Stimulated activated CD4-positive, alpha-beta T cell treated with anti-CD3 and anti-CD28 coated beads, Interleukin-2, amount 100 ng/mL, for 4 hours (primary cell): ENCODE results near the gene DNAJB4.
"Not testable (repeated sequence)": the region's sequence is repeated elsewhere in the genome, so short reads cannot be mapped to it uniquely, and the experiment has no call there.

ENCODE experiments used
- DNase-seq: peaks from one replicate; pipeline ENCODE4 v3.0.0-alpha.2; 2020; ENCODE audit warnings: low read depth

The DNAJB4 gene

DNA sequence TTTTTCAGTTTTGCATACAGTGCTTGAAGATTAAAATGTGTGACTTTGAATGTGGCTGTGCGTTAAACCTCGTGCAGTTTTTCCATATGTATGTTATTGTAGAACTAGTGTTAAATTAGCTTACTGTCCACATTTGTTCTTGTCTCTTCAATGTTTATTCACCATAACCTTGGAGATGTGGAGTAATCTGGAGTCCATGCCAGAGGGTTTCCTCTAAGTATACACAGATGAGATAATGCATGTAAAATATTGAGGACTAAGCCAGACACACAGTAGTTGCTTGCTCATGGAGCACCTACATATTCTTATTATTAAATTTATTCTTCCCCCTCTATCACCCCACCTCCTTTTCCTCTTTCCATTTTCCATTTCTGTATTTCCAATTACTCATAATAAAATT, 33.3 kb downstream of the DNAJB4 start:
- no peak for DNase-seq

DNA sequence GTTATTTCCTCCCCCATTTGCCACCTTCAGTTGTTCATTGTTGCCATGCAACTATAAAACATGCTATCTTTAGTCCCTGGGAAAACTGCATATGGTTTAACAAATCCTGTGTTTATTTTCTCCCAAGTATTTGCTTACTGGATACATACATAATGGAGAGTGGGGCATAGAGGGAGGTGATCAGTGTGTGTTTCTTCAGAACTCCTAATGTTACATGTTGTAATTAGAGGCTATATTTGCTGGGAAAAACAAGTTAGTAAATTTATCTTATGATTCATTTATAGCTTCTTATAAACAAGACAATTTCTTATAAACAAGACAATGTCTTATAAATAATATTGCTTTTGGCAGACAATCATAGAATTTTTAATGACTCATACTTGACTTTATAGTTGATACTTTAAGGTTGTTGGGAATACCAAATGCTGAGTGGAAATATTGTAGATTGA, 33.8 kb downstream of the DNAJB4 start:
- DNase-seq = no peak

DNA sequence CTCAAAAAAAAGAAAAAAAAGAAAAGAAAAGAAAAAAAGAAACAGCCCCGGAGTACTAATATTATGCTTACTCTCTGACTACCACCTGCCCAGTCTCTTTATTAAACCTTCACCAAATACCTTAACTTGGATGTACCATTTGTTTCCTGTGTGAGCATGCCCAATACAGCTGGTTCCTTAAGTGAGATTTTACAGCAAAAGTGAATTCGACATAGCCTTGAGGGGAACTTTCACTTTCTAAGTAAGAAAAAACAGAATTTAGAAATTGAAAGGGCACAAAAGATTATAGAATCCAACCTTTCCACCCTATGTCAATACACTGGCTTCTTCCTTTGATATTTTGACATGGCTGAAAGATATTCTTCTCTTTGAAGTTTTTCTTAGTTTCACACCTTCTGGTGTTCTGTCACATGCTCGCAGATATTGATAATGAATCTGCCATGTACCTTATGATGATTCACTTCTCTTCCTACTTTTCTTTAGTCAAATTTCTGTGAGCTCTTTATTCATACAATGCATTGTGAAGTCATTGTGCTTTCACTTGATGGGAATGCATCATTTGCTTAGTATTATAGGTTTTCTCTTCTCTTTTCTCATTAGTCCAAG, 35.8 kb downstream of the DNAJB4 start:
- DNase-seq = no peak

DNA sequence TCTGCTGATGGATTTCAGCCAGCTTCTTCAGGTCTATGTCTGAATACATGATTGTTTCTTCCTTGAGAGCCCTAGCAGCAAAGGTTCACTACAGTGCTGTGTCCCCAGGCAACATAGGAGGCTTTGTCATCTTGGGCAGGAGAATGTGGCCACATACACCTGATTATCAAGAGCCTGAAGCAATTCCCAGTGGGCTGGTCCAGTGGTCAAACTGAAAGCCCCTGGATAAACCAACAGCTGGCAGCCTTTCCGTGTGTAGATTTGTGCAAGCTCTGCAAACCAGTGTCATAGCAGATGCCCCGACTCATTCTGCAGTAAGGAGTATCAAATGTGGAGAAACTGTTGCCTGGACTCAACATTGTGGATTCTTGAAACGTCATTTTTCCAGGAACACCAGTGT, 38.7 kb downstream of the DNAJB4 start:
- no peak for DNase-seq

DNA sequence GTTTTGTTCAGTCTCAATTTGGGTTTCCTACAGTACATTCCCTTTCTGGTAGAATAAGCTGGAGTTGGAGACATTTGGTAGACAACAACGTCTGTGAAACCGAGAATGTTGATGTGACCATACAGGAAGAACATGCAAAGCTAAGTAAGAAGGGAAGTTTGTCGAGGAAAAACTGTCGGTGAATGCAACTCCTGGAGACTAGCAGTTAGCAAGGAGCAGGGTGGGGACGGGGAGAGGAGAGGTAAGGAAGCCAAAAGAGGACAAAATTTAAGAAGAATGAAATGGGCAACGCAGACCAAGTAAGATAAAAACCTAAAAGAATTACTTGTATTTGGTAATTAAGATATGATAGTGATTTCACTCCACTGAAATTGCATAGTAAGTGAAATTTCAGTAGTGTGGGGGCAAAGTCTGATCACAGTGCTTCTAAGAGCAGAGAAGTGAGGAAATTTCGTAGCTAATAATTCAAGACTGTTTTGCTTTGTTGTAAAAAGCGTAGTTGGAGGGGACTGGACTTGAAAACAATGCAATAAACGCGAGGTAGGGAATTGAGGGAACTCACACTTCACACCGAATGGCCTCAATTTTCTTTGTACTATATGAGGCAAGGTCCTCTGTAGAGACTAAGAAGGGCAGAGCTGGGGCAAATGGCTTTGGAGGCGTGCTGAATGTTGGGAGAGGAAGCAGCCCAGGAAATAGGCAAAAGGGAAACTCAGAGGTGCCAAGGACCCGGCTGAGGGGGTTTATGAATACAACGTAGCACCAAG, 40.2 kb downstream of the DNAJB4 start:
- no peak for DNase-seq

DNA sequence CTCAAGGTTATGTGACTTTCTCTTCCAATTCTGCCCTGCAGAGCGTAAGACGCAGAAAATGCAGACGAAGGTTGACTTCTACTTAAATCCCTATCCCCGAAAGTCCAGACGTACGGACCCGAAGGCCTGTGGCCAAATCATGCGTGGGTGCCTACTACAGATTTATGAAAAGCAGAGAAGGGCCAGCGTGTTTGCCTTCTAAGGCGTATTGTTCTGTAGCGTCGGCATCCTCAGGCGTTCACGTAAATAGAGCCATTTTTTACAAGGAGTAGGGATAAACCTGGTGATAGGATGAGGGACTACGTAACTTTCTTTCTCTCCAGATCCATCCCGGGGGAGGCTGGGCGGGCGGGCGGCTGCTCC, 40.8 kb downstream of the DNAJB4 start:
- no peak for DNase-seq

DNA sequence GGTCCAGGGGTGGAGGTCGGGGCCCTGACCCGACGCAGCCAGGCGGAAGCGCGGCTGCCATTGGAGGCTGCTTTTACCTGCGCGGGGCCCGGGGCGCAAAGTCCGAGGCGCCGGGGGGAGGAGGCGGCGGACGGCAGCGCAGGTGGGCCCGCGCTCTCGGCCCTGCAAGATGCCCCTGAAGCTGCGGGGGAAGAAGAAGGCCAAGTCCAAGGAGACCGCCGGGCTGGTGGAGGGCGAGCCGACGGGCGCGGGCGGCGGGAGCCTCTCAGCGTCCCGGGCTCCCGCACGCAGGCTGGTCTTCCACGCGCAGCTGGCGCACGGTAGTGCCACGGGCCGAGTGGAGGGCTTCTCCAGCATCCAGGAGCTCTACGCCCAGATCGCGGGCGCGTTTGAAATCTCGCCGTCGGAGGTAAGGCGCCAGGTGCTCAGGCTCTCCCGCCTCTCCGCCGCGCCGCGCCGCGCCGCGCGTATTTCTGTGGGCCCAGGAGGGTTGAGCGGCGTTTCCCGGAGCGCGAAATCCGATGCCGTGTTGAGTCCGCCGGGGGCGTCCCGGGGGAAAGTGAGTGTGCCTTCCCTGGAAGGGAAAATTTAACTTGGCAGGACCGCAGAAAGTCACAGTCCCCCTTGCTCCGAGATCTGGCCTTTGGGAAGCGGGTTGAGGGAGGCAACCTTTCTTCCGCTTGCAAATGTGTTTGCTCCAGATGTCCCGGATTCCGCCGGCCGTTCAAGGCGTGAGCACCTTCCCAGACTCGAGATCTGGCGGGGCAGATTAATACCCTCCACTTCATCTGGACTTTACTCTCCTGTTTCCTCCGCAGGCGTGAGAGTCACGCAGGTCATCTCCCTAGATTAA, 41.4 kb downstream of the DNAJB4 start, which contains the start of gene GIPC2:
Gene GIPC2 (plus strand): TSS at position 41 of the 853 bp plus-strand sequence. CDS start 129 bp downstream, at position 170.
- no peak for DNase-seq

DNA sequence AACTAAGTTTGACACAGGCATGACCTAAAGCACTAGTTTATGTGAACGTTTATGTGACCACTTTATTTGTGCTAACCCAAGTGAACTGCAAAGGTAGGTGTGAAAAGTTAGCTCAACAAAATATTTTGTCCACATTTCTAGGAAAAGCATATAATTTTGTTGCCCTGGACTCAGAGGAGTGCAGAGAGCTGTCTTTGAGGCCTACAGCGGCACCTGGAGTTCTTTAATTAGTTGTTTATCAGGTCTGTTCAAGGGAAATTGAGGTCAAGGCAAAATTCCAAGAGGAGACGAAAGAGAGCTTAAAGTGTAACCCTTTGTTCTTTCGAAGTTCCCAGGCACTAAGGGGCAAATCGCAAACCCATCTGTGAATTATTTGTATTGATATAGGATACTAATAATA, 42.4 kb downstream of the DNAJB4 start:
- no peak for DNase-seq

DNA sequence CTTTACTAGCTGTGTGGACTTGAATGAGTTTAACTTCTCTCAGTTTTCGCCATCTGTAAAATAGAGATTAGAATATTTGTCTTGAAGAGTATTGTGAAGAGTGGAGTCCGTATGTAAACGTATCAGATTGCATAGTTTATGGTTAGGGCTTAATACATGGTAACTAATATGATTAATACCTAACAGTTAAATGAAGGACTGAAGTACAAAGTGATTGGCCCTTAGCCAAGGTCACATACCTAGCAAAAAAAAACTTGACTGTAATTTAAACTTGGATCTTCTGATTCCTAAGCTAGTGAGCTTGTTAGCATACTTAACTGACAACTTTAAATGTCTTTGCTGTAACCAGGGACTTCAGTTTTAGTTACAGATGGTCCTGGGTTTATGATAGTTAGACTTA, 42.9 kb downstream of the DNAJB4 start:
- no peak for DNase-seq

DNA sequence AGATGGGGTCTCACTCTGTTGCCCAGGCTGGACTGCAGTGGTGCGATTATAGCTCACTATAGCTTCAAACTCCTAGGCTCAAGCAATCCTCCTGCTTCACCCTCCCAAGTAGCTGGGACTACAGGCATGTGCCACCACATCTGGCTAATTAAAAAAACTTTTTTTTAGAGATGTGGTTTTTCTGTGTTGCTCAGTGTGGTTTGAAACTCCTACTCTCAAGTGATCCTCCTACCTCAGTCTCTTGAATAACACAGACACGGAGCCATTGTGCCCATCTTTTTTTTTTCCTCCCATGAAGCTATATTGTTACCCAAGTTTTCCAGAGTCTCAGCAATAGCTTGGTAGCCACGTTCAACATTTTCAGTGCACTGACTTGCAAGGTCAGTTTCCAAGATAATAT, 43.7 kb downstream of the DNAJB4 start:
- no peak for DNase-seq

DNA sequence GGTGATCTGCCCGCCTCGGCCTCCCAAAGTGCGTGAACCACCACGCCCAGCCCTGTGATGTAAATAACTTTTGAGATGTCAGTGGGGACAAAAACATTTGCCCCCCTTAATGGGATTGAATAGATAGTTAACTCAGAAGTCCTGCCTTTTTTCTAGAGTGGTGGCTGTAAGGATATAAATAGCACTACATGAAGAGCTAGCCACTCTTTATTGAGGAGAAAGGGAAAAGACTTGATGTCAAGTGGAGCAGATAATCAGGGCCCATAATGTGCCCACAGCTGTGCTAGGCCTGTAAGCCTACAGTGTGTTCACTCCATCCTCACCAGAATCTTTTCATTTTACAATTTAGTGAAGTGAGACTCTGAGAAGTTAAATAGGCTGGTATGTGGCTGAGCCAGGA, 44.7 kb downstream of the DNAJB4 start:
- DNase-seq = no peak

DNA sequence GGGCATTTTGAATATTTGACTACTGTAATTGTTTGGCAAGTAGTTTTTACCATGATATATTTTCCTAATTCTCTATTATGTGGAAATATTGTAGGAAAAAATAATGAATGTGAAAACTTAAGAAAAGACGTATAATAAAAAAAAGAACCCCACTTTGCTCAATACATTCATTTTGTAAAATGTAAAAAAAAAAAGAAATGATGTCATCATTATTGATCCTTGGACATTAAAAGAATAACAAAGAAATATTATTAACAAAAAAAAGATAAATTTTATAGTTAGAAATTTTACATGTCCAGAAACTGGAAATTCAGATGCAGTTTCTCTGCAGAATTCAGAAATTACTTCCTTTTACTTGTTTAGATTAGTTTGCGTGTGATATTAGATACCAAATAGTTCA, 46.3 kb downstream of the DNAJB4 start:
- DNase-seq = no peak

DNA sequence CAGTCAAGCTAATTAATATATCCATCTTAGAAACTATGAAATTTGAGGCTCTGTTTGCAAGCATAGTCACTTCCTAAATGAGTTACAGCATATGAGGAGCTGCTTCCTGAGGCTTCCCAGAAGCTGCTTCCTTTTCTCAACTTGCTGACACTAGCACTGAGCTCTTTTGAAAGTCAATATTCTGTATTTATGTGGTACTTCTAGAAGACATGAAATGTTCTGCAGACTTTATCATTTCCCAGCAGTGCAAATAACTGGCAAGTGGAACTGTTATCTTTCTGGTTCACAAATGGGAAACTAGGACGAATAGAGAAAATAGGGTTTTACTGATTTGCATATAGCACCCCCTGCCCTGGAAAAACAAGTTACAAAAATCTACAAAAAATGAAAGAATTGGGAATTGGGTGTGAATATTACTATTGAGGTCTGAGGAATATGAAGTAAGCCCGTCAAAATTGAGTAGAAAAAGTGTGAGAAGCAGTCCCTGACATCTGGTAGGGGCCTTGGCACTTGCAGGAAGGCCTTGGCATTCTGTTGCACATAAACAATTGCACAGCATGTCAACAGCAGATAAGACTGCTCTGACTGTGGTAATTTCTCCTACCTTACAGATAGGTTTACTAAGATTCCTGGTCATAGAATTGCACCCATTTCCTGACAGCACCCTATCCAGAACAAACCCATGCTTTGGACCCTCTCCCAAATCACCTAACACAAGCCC, 48.1 kb downstream of the DNAJB4 start:
- no peak for DNase-seq

DNA sequence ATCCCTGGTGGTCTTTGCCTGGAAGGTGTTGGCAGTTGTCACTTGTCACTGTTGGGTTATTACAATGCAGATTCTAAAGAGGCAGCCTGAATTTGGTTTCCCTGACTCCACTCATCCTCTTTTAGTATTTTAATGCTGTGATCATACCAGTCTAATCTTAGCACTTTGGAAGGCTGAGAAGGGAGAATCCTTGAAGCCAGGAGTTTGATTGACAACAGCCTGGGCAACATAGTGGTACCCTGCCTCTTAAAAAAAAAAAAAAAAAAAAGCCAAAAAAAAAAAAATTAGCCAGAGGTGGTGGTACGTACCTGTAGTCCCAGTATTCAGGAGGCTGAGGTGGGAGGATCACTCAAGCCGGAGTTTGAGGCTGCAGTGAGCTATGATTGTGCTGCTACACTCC, 48.8 kb downstream of the DNAJB4 start:
- no peak for DNase-seq

DNA sequence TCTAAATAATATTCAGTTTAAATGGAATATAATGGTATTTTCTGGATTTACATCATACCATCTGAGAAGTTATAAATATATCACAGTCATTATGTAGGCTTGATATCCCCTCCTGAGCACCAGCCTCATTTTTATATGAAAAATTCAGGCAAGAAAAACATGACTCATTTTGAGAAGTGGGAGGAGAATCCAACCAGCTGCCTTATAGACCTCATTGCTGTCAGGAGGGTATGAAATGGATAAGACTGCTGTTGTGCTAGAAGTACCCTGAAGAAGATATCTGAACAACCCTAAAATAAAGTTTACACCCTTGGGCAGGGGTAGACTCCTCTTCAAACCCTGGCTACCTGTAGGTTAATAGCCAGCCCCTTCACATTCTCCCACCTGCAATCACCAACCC, 49.8 kb downstream of the DNAJB4 start:
- DNase-seq = no peak

DNA sequence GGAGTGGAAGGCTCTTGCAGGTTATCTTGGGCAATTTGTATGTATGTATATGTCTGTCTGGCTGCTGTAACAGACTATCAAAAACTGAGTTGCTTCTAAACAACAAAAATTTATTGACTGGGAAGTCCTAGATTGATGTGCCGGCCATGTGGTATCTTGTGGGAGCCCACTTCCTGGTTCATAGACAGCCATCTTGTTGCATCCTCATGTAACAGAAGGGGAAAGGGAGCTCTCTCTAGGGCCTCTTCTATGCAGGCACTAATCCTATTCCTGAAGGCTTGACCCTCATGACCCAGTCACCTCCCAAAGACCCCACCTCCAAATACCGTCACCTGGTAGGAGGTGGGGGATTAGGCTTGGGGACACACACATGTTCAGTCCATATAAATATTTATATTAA, 50.2 kb downstream of the DNAJB4 start:
- no peak for DNase-seq

DNA sequence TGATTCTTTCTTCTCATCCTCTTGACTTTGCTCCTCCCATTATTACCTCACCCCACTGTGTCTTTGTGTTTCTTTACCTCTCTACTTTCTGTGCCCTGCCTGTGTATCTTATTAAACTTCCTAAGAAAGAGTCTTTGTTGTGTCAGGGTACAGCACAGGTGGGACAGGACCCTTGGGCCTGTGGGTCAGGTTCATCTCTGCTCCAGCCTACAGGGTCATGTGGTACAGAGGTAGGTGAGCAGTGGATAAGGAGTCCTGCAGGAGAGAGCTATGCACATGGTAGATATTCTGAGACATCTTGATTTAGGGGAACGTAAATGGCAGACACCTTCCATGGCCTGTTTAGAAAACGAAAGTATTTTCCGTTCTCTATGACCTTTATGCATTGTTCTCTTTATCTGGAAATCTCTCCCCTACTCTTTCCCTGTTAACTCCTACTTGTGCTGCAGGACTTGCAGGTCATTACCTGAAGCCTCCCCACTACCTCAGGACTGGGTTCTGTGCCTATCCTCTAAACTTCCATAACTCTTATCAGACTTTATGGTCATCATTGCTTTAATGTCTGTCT, 50.9 kb downstream of the DNAJB4 start:
- DNase-seq = no peak

DNA sequence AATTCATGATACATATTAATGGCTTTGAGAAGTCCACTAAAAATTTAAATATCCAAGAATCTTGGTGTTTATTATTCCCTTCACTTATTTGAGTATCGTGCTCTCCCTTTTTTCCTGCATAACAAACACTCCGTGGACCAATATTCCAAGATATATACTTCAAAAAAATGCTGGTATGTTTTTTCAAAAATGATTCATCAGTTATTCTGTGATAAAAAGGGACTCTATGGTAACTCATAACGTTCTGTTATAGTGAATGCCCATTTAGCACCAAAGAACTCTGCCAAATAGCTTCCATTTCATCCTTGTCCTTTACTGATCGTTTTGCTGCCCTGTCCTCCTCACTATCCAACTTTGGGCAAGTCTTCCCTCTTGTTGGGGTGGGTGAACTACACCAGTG, 53.9 kb downstream of the DNAJB4 start:
- no peak for DNase-seq

DNA sequence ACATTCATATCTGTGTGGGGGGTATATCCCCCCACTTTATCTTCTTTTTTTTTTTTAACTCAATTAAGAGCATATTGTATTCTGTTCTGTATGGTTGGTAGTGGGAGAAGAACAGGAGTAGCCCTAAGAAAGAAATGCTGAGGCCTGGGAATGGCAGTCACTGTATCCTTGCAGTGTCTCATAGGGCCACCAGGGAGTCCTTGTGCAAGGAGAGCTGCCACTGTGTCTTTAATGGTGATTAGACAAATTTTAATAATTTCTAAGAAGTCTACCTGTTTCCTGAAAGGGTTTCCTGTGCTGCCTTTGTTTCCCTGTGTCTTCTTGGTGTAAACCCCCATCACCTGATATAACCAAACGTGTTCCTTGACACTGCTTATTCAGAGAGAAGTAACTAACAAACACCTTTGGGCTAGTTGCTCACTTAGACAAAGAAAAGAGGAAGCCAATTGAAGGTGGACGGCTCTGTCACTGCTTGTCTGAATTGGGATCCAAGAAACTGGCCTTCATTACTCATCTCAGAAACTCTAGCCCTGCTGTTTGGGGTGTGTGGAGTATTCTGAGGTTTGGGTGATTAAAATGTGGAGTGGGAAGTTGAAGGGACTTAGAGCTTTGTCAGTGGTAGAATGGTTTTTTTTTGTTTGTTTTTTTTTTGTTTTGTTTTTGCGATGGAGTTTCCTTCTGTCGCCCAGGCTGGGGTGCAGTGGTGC, 56.3 kb downstream of the DNAJB4 start:
- no peak for DNase-seq

DNA sequence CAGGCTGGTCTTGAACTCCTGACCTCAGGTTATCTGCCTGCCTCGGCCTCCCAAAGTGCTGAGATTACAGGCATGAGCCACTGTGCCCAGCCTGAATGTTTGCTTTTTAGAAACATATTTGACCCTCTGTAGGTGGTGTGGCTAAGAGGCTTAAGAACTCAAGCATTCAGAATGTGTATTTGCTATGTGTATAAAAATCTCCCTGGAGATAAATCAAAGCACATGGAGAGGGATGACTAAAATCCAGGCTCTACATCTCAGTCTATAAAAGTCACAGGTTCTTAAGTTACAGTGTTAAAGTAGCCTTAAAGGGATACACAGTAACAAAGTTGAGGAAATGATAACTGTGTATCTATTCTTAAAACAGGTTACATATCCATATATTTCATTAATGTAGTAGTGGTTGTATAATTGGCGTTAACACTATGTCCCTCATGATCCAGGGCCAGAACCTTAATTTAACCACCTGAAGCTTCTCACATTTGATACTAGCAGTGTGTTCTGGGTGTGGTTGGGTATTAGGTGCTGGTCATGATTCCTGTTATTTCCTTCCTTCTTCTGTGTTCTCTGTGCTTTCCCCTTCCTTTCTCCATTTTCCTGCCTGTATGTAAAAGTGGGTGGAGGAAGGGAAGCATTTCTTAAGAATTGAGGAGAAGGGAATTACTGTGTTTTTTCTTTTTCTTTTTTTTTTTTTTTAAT, 57.2 kb downstream of the DNAJB4 start:
- no peak for DNase-seq

DNA sequence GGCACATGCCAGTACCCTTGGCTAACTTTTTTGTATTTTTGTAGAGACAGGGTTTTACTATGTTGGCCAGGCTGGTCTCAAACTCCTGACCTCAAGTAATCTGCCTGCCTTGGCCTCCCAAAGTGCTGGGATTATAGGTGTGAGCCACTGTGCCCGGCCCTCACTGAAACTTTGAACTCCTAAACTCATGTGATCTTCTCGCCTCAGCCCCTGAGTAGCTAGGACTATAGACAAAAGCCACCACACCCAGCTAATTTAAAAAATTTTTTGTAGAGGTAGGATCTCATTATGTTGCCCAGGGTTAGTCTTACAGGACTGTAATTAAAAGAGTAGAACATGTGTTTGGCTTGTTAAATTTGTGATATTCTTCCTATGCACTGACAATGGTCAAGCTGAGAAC, 60.1 kb downstream of the DNAJB4 start:
- not testable (repeated sequence) for DNase-seq
